Neural progenitor cell (in vitro differentiated cells): Measurements from ENCODE around the gene DNAJC1. TPM values are rescaled to one million over a fixed set of nuclear protein-coding genes. Genes with fewer than 3 reads are reported as not detected.
A peak's percentile ranks its signal among the peaks of the same experiment; 100 is the strongest.

ENCODE experiments used
- DNase-seq: peaks from one replicate; pipeline ENCODE4 v3.0.0-alpha.2; 2016; ENCODE audit warnings: low spot score
- H2AFZ ChIP-seq: fragments of 200-600 bp; sonication (generic); replicated peaks from 2 replicates; pipeline ENCODE4 v1.6.1; 2016; ENCODE audit warnings: antibody characterized with exemption
- H3F3A ChIP-seq: fragments of 200-600 bp; sonication (generic); 2 replicates; pipeline ENCODE4 v1.6.1; 2016; ENCODE audit warnings: antibody characterized with exemption, low read depth
- H3K27ac ChIP-seq: fragments of 200-600 bp; sonication (generic); 2 replicates; pipeline ENCODE4 v1.5.1; 2016; ENCODE audit warnings: mild to moderate bottlenecking
- H3K27me3 ChIP-seq: fragments of 200-600 bp; sonication (generic); 2 replicates; pipeline ENCODE4 v1.6.1; 2016; ENCODE audit warnings: mild to moderate bottlenecking, moderate library complexity
- H3K36me3 ChIP-seq: fragments of 200-600 bp; sonication (generic); 2 replicates; pipeline ENCODE4 v1.5.1; 2016
- H3K4me1 ChIP-seq: fragments of 200-600 bp; sonication (generic); 2 replicates; pipeline ENCODE4 v1.6.1; 2016; ENCODE audit warnings: mixed run types
- H3K4me2 ChIP-seq: fragments of 200-600 bp; sonication (generic); 2 replicates; pipeline ENCODE4 v1.6.1; 2016
- H3K4me3 ChIP-seq: fragments of 200-600 bp; sonication (generic); 2 replicates; pipeline ENCODE4 v1.5.1; 2016
- H3K79me2 ChIP-seq: fragments of 200-600 bp; sonication (generic); 2 replicates; pipeline ENCODE4 v1.6.1; 2016; ENCODE audit warnings: low read depth
- H3K9ac ChIP-seq: fragments of 200-600 bp; sonication (generic); 2 replicates; pipeline ENCODE4 v1.6.1; 2016
- H3K9me3 ChIP-seq: fragments of 200-600 bp; sonication (generic); 2 replicates; pipeline ENCODE4 v1.5.1; 2016; ENCODE audit warnings: low read depth
- H4K20me1 ChIP-seq: fragments of 200-600 bp; sonication (generic); 2 replicates; pipeline ENCODE4 v1.6.1; 2016; ENCODE audit warnings: low read depth
- H3K27ac Mint-ChIP-seq: 3 replicates; pipeline ENCODE4 v1.8.0; 2021; ENCODE audit warnings: mixed read lengths
- H3K27me3 Mint-ChIP-seq: 2 replicates; pipeline ENCODE4 v1.8.0; 2022; ENCODE audit warnings: low read depth, mild to moderate bottlenecking, inconsistent platforms, moderate library complexity, mixed read lengths; ENCODE audit not compliant: insufficient read depth
- H3K36me3 Mint-ChIP-seq: 3 replicates; pipeline ENCODE4 v1.8.0; 2021; ENCODE audit warnings: mixed read lengths
- H3K4me1 Mint-ChIP-seq: 3 replicates; pipeline ENCODE4 v1.8.0; 2021; ENCODE audit warnings: mixed read lengths
- H3K4me3 Mint-ChIP-seq: 3 replicates; pipeline ENCODE4 v1.8.0; 2021; ENCODE audit warnings: mild to moderate bottlenecking, moderate library complexity, mixed read lengths
- H3K9me3 Mint-ChIP-seq: 3 replicates; pipeline ENCODE4 v1.8.0; 2020; ENCODE audit warnings: mixed read lengths
- EZH2 ChIP-seq: fragments of 200-600 bp; sonication (generic); IDR thresholded peaks from 2 replicates; pipeline ENCODE4 v1.6.1; 2017; ENCODE audit warnings: antibody characterized with exemption, mild to moderate bottlenecking, moderate library complexity
- EZH2phosphoT487 ChIP-seq: fragments of 200-600 bp; sonication (generic); IDR thresholded peaks from 2 replicates; pipeline ENCODE4 v1.6.1; 2017; ENCODE audit warnings: antibody characterized with exemption
- total RNA-seq: library from RNA; depleted of rRNA; stranded (reverse); fragments of >200 nt; gene quantifications from 2 replicates; pipeline ENCODE4 v1.2.3, GENCODE V29; 2015; ENCODE audit warnings: low replicate concordance
- TF ChIP-seq, protein P1 (sequence below): fragments of 200-600 bp; sonication (generic); IDR thresholded peaks from 2 replicates; pipeline ENCODE4 v1.5.1; 2017; ENCODE audit warnings: antibody characterized with exemption, mild to moderate bottlenecking

The DNAJC1 gene
- total RNA-seq, 1 donor from 2014 or later = 55.3 TPM

GRCh38 chr10:21924511-21924910, 79.0 kb downstream of the DNAJC1 start:
- no peak overlapping the region for H3K4me3 ChIP-seq
- H2AFZ ChIP-seq = no peak overlapping the region
- Mint-ChIP-seq H3K36me3 (no peaks in the 10 kb centered on the region), H3K9me3 (no peaks in the 10 kb centered on the region), H3K27me3 (no peaks in the 10 kb centered on the region), H3K27ac (no peak overlapping the region), H3K4me1 (peaks cover 54% of the 10 kb centered on the region), H3K4me3 (no peak overlapping the region)
- H4K20me1 ChIP-seq = no peaks in the 10 kb centered on the region
- no peaks in the 10 kb centered on the region for H3K36me3 ChIP-seq
- no peaks in the 10 kb centered on the region for H3K79me2 ChIP-seq
- no peaks in the 10 kb centered on the region for H3K9me3 ChIP-seq
- H3K4me2 ChIP-seq = no peak overlapping the region
- no peak overlapping the region for H3K9ac ChIP-seq
- TF ChIP-seq, protein P1, sequence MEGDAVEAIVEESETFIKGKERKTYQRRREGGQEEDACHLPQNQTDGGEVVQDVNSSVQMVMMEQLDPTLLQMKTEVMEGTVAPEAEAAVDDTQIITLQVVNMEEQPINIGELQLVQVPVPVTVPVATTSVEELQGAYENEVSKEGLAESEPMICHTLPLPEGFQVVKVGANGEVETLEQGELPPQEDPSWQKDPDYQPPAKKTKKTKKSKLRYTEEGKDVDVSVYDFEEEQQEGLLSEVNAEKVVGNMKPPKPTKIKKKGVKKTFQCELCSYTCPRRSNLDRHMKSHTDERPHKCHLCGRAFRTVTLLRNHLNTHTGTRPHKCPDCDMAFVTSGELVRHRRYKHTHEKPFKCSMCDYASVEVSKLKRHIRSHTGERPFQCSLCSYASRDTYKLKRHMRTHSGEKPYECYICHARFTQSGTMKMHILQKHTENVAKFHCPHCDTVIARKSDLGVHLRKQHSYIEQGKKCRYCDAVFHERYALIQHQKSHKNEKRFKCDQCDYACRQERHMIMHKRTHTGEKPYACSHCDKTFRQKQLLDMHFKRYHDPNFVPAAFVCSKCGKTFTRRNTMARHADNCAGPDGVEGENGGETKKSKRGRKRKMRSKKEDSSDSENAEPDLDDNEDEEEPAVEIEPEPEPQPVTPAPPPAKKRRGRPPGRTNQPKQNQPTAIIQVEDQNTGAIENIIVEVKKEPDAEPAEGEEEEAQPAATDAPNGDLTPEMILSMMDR = no peak
- TF ChIP-seq EZH2phosphoT487 (no peak), EZH2 (no peak)
- H3K27me3 ChIP-seq = no peaks in the 10 kb centered on the region
- no peak for DNase-seq
- no peaks in the 10 kb centered on the region for H3F3A ChIP-seq
- H3K4me1 ChIP-seq = peaks cover 11% of the 10 kb centered on the region
- H3K27ac ChIP-seq = no peak overlapping the region

DNA sequence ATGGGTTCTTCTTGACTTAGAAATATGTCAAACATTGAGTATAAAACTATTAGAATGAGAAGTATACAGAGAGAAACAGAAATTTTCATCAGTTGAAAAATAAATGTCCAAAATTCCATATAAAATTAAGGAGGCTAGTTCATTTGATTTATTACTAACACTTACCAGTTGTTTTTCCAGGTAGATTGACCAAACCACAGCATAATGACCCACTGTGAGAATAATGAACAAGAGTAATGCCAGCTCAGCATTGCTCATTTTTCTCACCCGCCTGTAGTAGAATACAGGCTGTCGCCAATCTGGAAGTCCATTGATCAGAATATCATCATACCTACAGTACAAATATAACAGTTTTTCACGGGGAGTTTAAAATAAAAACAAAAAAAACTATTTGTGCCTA, 82.9 kb downstream of the DNAJC1 start:
- peak overlapping the region; percentile 30 for H3K27ac Mint-ChIP-seq
- no peak for DNase-seq
- no peak overlapping the region for H3K4me3 Mint-ChIP-seq
- H3K27me3 ChIP-seq = no peaks in the 10 kb centered on the region
- H3F3A ChIP-seq = peaks cover 5% of the 10 kb centered on the region
- H3K9me3 Mint-ChIP-seq = no peaks in the 10 kb centered on the region
- no peak overlapping the region for H3K4me2 ChIP-seq
- peaks cover 3% of the 10 kb centered on the region for H3K36me3 Mint-ChIP-seq
- no peak for TF ChIP-seq EZH2
- no peak for TF ChIP-seq EZH2phosphoT487
- no peaks in the 10 kb centered on the region for H3K27me3 Mint-ChIP-seq
- H3K4me1 Mint-ChIP-seq = peaks cover 41% of the 10 kb centered on the region
- H2AFZ ChIP-seq = no peak overlapping the region
- no peak overlapping the region for H3K9ac ChIP-seq
- no peak overlapping the region for H3K4me3 ChIP-seq
- no peaks in the 10 kb centered on the region for H3K79me2 ChIP-seq
- H3K4me1 ChIP-seq = no peaks in the 10 kb centered on the region
- H3K9me3 ChIP-seq = no peaks in the 10 kb centered on the region
- H3K27ac ChIP-seq = no peak overlapping the region
- H3K36me3 ChIP-seq = no peaks in the 10 kb centered on the region
- no peaks in the 10 kb centered on the region for H4K20me1 ChIP-seq

- TF ChIP-seq, protein P1 = no peak
- TF ChIP-seq EZH2phosphoT487 (no peak), EZH2 (no peak)
- H3K36me3 Mint-ChIP-seq = peaks cover 3% of the 10 kb centered on the region
- no peaks in the 10 kb centered on the region for H3K27me3 Mint-ChIP-seq
- H3K9ac ChIP-seq = no peak overlapping the region
- H3K4me1 Mint-ChIP-seq = peaks cover 41% of the 10 kb centered on the region
- H3K36me3 ChIP-seq = no peaks in the 10 kb centered on the region
- peak overlapping the region; percentile 33 for H3K4me3 Mint-ChIP-seq
- no peak overlapping the region for H3K4me2 ChIP-seq
- H3K4me1 ChIP-seq = no peaks in the 10 kb centered on the region
- H3K79me2 ChIP-seq = no peaks in the 10 kb centered on the region
- no peak overlapping the region for H2AFZ ChIP-seq
- no peaks in the 10 kb centered on the region for H3K9me3 Mint-ChIP-seq
- no peaks in the 10 kb centered on the region for H3K27me3 ChIP-seq
- no peaks in the 10 kb centered on the region for H3K9me3 ChIP-seq
- no peak overlapping the region for H3K27ac ChIP-seq
- no peak overlapping the region for H3K4me3 ChIP-seq
- no peak for DNase-seq
- peaks cover 5% of the 10 kb centered on the region for H3F3A ChIP-seq
- peak overlapping the region; percentile 65 for H3K27ac Mint-ChIP-seq
- H4K20me1 ChIP-seq = no peaks in the 10 kb centered on the region
Measured at GRCh38 chr10:21919906-21920305, 83.6 kb downstream of the DNAJC1 start.

- DNase-seq = no peak
- no peaks in the 10 kb centered on the region for H3K79me2 ChIP-seq
- no peaks in the 10 kb centered on the region for H4K20me1 ChIP-seq
- Mint-ChIP-seq H3K9me3 (no peaks in the 10 kb centered on the region), H3K36me3 (peaks cover 3% of the 10 kb centered on the region), H3K27ac (peak overlapping the region; percentile 94), H3K4me3 (peak overlapping the region; percentile 36), H3K4me1 (peaks cover 46% of the 10 kb centered on the region), H3K27me3 (no peaks in the 10 kb centered on the region)
- no peak overlapping the region for H2AFZ ChIP-seq
- TF ChIP-seq EZH2phosphoT487 (no peak), EZH2 (no peak)
- TF ChIP-seq, protein P1 = no peak
- no peaks in the 10 kb centered on the region for H3K4me1 ChIP-seq
- H3F3A ChIP-seq = peaks cover 5% of the 10 kb centered on the region
- H3K27ac ChIP-seq = no peak overlapping the region
- no peak overlapping the region for H3K9ac ChIP-seq
- no peaks in the 10 kb centered on the region for H3K27me3 ChIP-seq
- no peaks in the 10 kb centered on the region for H3K36me3 ChIP-seq
- no peaks in the 10 kb centered on the region for H3K9me3 ChIP-seq
- H3K4me2 ChIP-seq = no peak overlapping the region
- no peak overlapping the region for H3K4me3 ChIP-seq
Measured at GRCh38 chr10:21919117-21919516, 84.4 kb downstream of the DNAJC1 start.
